CD4-positive, alpha-beta T cell treated with Interleukin-6 at 100 ng/mL for 8 hours (primary cell): Measurements from ENCODE around the gene CELF2.
"Not testable (repeated sequence)": the region's sequence is repeated elsewhere in the genome, so short reads cannot be mapped to it uniquely, and the experiment has no call there.

Source experiments
- DNase-seq: peaks from one replicate; pipeline ENCODE4 v3.0.0-alpha.2; 2020; ENCODE audit warnings: mixed read lengths, low spot score

The CELF2 gene

DNA sequence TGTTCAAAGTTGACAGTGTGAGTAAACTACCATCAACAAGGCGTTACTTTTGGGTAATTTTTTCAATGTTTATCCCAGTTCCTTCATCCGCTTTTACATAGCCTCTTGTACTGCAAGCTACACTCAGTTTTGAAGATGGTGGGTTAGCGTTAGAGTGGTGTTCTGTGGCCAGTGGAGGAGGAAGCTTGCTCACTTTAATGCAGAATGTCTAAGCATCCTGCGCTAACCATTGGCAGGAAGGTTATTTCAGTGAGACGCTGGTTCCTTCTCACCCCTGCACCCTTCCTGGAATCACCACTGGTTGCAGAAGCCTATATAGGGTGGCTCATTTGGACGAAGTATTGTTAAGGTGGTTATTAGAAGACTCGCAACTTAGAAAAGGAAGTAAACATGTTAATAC lies 159.1 kb downstream of the CELF2 start:
- DNase-seq = peak; percentile 50

DNA sequence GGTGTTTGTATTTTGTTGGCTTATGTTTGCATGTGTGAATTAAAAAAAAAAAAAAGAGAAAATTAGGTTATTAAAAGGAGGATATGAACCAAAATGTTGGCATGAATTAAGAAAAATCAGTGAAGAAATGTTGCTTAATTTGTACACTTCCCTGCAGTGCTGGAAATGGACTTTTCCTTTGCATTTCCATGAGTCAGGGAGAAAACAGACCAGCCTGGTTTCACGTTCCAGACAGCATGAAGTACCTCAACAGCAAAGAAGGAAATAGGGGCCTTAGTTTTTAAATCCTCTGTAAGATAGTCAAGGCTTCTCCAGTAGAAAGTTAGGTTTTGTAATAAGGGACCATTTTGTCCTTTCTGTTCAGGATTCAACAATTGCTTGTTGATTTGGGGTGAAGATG lies 159.7 kb downstream of the CELF2 start:
- DNase-seq = no peak

GRCh38 chr10:11177926-11178471 lies 160.3 kb downstream of the CELF2 start:
- DNase-seq = no peak

DNA sequence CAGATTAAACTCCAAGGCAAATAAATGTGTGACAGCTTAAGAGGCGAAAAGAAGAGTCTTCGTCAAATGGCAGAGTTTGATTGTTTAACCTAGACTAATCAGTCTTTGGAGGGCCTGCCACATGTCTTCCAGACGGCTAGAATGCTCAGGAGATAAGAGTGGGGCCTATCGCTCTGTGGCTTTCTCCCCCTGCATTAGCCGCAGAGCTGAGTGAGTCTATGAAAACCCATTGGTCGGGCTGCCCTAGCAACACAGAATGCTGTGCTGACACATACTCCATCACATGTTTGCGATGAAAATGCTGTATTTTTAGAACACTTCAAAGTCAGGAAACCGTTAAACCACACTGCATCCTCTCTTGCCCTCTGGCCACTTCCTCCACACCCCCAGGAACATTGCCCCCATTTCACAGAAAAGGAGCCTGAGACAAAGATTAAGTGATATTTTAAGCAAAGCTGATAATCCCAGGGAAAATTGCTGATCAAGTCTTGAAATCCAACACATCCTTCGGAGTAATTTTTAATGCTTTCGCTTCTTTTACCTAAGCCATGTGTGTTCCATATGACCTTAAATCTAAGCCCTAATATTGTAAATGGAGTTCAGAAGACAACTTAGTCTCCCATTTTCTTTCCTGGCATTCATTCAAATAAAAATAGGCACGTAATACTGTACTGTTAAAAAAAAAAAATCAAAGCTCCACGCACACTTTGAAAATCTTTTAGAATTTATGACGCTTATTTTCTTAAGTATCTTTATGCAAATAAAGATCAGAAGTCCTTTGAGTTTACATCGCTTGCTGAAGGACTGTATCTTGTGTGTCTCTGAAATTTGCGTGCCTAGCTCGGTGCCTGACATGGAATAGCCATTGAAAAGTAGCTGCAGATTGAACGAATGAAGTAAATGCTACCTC lies 161.2 kb downstream of the CELF2 start:
- peak; percentile 84 for DNase-seq

DNA sequence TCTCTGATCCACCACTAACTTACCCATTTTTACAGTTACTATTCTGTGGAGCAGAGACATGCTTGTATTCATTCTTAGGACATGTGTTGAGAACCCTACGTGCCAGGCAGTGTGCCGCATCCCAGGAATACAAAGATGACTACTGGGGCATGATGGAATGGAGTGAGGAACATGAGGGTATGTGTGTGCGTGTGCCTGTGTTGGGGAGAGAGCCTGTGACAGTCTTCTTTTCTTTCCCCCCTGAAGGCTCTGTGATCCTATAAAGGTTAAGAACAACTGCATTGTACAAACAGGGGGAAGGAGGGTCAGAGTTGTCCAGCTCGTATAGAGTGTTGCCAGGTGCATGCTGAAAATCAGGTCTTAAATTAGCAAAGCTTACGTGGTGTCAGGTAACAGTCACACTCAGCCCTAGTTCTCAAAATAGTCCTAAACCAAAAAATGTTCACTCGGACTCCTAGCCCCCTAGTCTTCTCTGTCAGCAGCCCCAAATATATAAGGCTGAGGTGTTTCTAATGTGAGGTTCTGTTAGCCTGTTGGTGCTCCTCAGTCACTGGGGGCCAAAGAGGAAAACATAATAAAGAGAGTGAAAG lies 161.9 kb downstream of the CELF2 start:
- DNase-seq = no peak

DNA sequence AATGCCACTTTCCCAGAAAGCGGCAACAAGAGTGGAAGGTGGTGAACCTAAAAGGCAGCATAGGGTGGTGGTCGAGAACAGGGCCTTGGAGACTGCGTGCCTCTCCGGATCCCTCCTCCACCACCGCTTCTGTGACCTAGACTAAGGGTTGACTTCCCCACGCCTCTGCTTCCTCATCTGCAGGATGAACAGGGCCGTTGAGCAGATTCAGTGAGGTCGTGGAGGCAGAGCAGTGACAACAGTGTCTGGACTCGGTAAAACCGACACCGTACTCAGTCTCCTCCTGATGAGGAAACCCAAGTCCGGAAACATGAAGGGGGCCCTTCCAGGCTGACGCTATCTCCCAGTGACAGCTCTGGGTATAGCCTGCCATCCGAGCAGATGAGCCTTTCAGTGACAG lies 162.6 kb downstream of the CELF2 start:
- DNase-seq = peak; percentile 56

GRCh38 chr10:11181978-11182377 lies 164.3 kb downstream of the CELF2 start:
- DNase-seq = no peak

DNA sequence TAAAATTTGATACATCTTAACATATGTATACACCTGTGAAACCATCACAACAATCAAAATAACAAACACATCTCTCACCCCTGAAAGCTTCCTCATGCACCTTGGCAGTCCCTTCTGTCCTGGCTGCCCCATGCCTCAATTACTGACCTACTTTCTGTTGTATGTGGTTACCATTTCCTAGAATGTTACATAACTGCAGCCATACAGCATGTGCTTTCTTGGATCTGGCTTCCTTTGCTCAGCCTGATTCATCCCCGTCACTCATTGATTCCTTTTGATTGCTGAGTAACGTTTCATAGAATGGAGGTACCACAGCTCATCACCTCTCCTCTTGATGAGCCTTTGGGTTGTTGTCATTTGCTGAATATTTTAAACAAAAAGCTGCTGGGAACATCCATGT lies 165.3 kb downstream of the CELF2 start:
- DNase-seq = no peak

DNA sequence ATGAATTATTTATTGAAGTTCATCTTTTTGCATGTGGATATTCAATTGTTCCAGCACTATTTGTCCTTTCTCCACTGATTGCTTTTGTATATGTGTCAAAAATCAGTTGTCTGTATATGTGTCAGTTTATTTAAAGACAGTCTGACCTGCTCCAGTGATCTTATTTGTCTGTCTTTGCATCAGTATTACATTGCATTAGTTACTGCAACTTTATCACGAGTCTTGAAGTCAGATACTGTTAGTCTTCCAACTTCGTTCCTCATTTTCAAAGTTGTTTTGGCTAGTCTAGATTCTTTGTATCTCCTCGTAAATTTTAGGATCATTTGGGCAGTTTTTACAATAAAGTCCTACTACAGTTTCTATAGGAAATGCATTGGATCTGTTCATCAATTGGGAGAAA lies 166.4 kb downstream of the CELF2 start:
- DNase-seq = no peak

DNA sequence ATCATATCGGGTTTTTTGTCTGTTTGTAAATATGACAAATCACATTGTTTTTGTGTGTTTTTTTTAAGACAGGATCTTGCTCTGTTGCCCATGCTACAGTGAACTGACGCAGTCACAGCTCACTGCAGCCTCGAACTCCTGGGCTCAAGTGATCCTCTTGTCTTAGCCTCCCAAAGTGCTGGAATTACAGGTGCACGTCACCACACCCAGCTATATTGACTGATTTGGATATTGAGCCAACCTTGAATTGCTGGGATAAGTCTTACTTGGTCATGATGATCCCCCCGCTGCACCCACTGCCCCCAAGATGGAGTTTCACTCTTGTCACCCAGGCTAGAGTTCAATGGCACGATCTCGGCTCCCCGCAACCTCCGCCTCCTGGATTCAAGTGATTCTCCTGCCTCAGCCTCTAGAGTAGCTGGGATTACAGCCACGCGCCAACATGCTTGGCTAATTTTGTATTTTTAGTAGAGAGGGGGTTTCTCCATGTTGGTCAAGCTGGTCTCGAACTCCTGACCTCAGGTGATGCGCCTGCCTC lies 167.5 kb downstream of the CELF2 start:
- not testable (repeated sequence) for DNase-seq

- no peak for DNase-seq
Measured at GRCh38 chr10:11186374-11186773, 168.7 kb downstream of the CELF2 start.

DNA sequence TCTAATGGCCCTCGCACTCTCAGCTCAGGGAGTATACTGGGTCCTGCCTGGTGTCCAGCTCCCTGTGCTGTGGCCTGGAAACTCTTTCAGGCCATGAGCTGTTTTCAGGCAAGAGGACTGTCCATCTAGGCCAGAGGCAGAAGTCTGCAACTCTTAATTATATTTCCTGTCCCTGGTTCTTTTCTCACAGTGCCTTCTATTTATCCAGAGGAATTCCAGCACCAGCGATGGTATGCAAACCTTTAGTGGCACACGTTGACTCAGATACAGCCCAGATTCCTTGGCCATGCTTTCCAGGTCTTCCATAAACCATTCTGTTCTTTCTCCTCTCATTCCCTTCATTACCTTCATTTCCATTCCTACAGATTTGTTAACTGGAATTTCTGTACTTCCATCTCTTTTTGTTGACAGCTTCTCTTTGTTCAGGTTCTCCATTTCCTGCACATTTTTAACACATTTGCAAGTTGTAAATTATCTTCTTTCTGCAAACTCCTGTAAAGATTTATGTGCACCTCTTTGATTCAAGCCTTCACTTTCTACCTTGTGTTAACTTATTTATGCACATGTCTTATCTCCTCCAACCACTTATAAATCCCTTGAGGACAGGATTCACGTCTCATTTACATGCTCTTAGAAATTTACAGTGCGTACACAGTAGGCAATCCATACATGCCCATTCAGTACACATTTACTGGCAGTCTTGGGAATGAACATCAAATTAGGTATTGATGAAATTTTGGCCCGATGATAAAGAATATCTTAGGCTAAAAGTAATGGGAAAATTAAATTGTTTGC lies 172.1 kb downstream of the CELF2 start:
- no peak for DNase-seq

- no peak for DNase-seq
Measured at GRCh38 chr10:11191190-11191589, 173.5 kb downstream of the CELF2 start.

- DNase-seq = no peak
Measured at GRCh38 chr10:11191678-11192077, 174.0 kb downstream of the CELF2 start.

GRCh38 chr10:11192304-11193000 lies 174.8 kb downstream of the CELF2 start:
- DNase-seq = no peak

DNA sequence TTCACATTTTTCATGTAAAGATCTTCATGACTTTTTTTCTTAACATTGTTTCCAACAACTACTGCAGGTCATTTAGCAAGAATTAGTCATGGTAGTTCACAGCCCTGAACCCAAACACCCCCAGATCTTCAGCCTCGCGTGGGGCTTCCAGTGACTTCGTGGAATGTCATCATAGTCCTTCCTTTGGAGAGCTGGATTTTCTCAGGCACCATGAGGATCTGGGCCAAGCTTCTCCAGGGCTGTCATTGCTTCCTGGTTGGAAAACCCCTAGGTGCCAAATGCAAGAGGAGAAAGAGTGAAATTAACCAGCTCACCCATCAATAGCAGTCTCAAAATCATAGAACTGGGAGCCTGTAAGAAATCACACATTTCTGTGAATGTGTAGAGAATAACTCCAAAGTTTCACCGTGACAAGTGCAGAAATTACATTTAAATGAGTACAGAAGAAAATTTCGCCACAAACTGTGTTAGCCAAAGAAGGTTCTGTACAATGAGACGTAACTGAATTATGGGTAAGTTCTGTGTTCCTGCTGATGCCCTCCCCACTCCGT lies 175.4 kb downstream of the CELF2 start:
- no peak for DNase-seq

GRCh38 chr10:11194859-11195586 lies 177.4 kb downstream of the CELF2 start:
- no peak for DNase-seq

GRCh38 chr10:11195623-11196022 lies 178.0 kb downstream of the CELF2 start:
- no peak for DNase-seq

DNA sequence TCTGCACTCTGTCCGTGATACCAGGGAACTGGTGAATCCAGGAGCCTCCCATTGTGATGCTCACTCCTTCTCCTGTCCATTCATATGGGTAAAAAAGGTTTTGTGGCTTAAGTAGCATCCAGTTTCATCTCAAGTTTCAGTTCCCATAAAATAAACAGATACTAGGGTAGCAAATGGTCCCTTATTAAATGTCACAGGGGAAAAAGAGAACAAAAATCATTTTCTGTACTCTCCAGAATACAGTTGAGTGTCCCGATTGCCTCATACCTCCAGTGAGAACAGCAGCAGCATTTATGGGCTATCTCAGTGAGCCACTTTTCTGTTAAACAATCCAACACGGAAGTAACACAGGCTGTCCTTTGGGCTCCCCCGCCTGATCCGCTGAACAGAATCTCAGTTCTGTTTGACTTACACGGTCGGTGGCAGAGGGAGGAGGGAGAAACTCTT lies 179.6 kb downstream of the CELF2 start:
- no peak for DNase-seq

- DNase-seq = no peak
Measured at GRCh38 chr10:11197878-11198277, 180.2 kb downstream of the CELF2 start.
